ENCODE measurements around the gene TBCC. TPM values are rescaled to one million over a fixed set of nuclear protein-coding genes. Genes with fewer than 3 reads are reported as not detected.

TBCC gene
- 10 to 100 TPM; 14.3 to 34.7 (median 24.2) TPM for total RNA-seq

GRCh38 chr6:42745640-42746462 lies at the start of gene TBCC:
Gene TBCC (minus strand): TSS chr6:42746103. CDS start chr6:42746073, 30 bp downstream.
- ATAC-seq (ENCODE audit: low FRiP score in 2 of 2) (peak; percentile 94 to 97), DNase-seq (peak; percentile 92 to 97)
- Histone ChIP-seq H3K36me3 (no peaks in the 10 kb centered on the region), H3K27me3 (no peaks in the 10 kb centered on the region), H3K9me3 (no peaks in the 10 kb centered on the region), H3K27ac (peak within 1 kb of the TSS; percentile 88 to 96 (median 92)), H3K4me1 (peaks cover 20 to 40% (median 28%) of the 10 kb centered on the region in 4 donors), H3K4me3 (peak within 1 kb of the TSS; percentile 62 to 99 (median 76))
- TF ChIP-seq CTCF (IDR thresholded peaks at IDR 0.05) (no peak), POLR2AphosphoS5 (IDR thresholded peaks at IDR 0.05) (peak; percentile 97 to 99), EP300 (IDR thresholded peaks at IDR 0.05) (peak in 1 of 4 donors; percentile 71), POLR2A (IDR thresholded peaks at IDR 0.05) (peak in 3 of 4 donors; percentile 96 to 98 (median 96))
- 0 to 1% methylated on average over 30 to 52 of the region's 57 CpGs for WGBS, 2 donors

GRCh38 chr6:42795651-42796050 lies 49.7 kb upstream of the TBCC start:
- TF ChIP-seq EP300 (IDR thresholded peaks at IDR 0.05) (no peak), POLR2A (IDR thresholded peaks at IDR 0.05) (no peak), CTCF (IDR thresholded peaks at IDR 0.05) (no peak), POLR2AphosphoS5 (IDR thresholded peaks at IDR 0.05) (no peak)
- no peaks in the 10 kb centered on the region for H3K9me3 ChIP-seq
- no peak overlapping the region for H3K27ac ChIP-seq
- H3K36me3 ChIP-seq: no peaks in the 10 kb centered on the region
- DNase-seq (no peak), ATAC-seq (ENCODE audit: low FRiP score in 2 of 2) (no peak)
- H3K4me3 ChIP-seq: no peak overlapping the region
- no peaks in the 10 kb centered on the region for H3K27me3 ChIP-seq
- peaks cover 0 to 10% (median 8%) of the 10 kb centered on the region in 4 donors for H3K4me1 ChIP-seq
- WGBS, 2 donors: 91 to 98% methylated on average over 1 of the region's 1 CpG

- Histone ChIP-seq H3K9me3 (no peaks in the 10 kb centered on the region), H3K27ac (peak overlapping the region in 3 of 4 donors; percentile 9 to 57 (median 11)), H3K27me3 (no peaks in the 10 kb centered on the region), H3K36me3 (no peaks in the 10 kb centered on the region), H3K4me3 (no peak overlapping the region), H3K4me1 (peaks cover 19 to 46% (median 40%) of the 10 kb centered on the region in 4 donors)
- TF ChIP-seq POLR2A (IDR thresholded peaks at IDR 0.05): no peak
- no peak for TF ChIP-seq EP300 (IDR thresholded peaks at IDR 0.05)
- WGBS, 2 donors: 88 to 93% methylated on average over 3 of the region's 3 CpGs
- DNase-seq (no peak), ATAC-seq (ENCODE audit: low FRiP score in 2 of 2) (no peak)
These were observed 45.9 kb upstream of the TBCC start for GRCh38 chr6:42791706-42792320.

GRCh38 chr6:42790549-42791181 lies 44.8 kb upstream of the TBCC start:
- Histone ChIP-seq H3K4me3 (no peak overlapping the region), H3K4me1 (peaks cover 30 to 58% (median 50%) of the 10 kb centered on the region in 4 donors), H3K9me3 (no peaks in the 10 kb centered on the region), H3K36me3 (no peaks in the 10 kb centered on the region), H3K27ac (peak overlapping the region; percentile 9 to 59 (median 50)), H3K27me3 (no peaks in the 10 kb centered on the region)
- 50 to 60% methylated on average over 5 of the region's 5 CpGs for WGBS, 2 donors
- ATAC-seq (ENCODE audit: low FRiP score in 2 of 2): no peak
- no peak for TF ChIP-seq POLR2A (IDR thresholded peaks at IDR 0.05)
- TF ChIP-seq POLR2AphosphoS5 (IDR thresholded peaks at IDR 0.05): no peak
- no peak for TF ChIP-seq EP300 (IDR thresholded peaks at IDR 0.05)
- TF ChIP-seq CTCF (IDR thresholded peaks at IDR 0.05): no peak
- no peak for DNase-seq

- Histone ChIP-seq H3K4me3 (no peak overlapping the region), H3K27me3 (no peaks in the 10 kb centered on the region), H3K27ac (peak overlapping the region in 1 of 4 donors; percentile 59), H3K36me3 (no peaks in the 10 kb centered on the region), H3K9me3 (no peaks in the 10 kb centered on the region), H3K4me1 (peaks cover 42 to 70% (median 58%) of the 10 kb centered on the region in 4 donors)
- TF ChIP-seq CTCF (IDR thresholded peaks at IDR 0.05) (no peak), POLR2AphosphoS5 (IDR thresholded peaks at IDR 0.05) (no peak), POLR2A (IDR thresholded peaks at IDR 0.05) (no peak), EP300 (IDR thresholded peaks at IDR 0.05) (no peak)
- ATAC-seq (ENCODE audit: low FRiP score in 2 of 2) (no peak), DNase-seq (no peak)
- whole genome bisulfite sequencing, 2 donors: 66 to 75% methylated on average over 4 of the region's 4 CpGs
These were observed 42.8 kb upstream of the TBCC start for GRCh38 chr6:42788671-42789070.
